HG02884 (cell line): Measurements from ENCODE around the gene TBC1D32.
A peak's percentile ranks its signal among the peaks of the same experiment; 100 is the strongest.
"Not testable (repeated sequence)": the region's sequence is repeated elsewhere in the genome, so short reads cannot be mapped to it uniquely, and the experiment has no call there.

ENCODE experiments used
- ATAC-seq: cut with Tn5 transposase; IDR thresholded peaks from one replicate; pipeline ENCODE4 v1.9.1; 2021; ENCODE audit warnings: mild to moderate bottlenecking, moderate library complexity; ENCODE audit not compliant: unreplicated experiment

TBC1D32 gene

GRCh38 chr6:121334299-121335086 is at the start of gene TBC1D32:
Gene TBC1D32 (minus strand): TSS chr6:121334480. CDS start chr6:121334430, 50 bp downstream.
- ATAC-seq, result peak; percentile 89

GRCh38 chr6:121383478-121383877 is 49.2 kb upstream of the TBC1D32 start:
- no peak for ATAC-seq

- ATAC-seq, result no peak
Measured at GRCh38 chr6:121382467-121383121, 48.3 kb upstream of the TBC1D32 start.

GRCh38 chr6:121376411-121376810 is 42.1 kb upstream of the TBC1D32 start:
- no peak for ATAC-seq

- ATAC-seq, result not testable (repeated sequence)
Measured at GRCh38 chr6:121374219-121374618, 39.9 kb upstream of the TBC1D32 start.

GRCh38 chr6:121365536-121366521 is 31.5 kb upstream of the TBC1D32 start:
- ATAC-seq, result no peak

- no peak for ATAC-seq
Measured at GRCh38 chr6:121356575-121356974, 22.3 kb upstream of the TBC1D32 start.

GRCh38 chr6:121354764-121355163 is 20.5 kb upstream of the TBC1D32 start:
- no peak for ATAC-seq

- ATAC-seq, result no peak
Measured at GRCh38 chr6:121352941-121353340, 18.7 kb upstream of the TBC1D32 start.

- no peak for ATAC-seq
Measured at GRCh38 chr6:121351916-121352315, 17.6 kb upstream of the TBC1D32 start.

- no peak for ATAC-seq
Measured at GRCh38 chr6:121349596-121349995, 15.3 kb upstream of the TBC1D32 start.

- ATAC-seq, result no peak
Measured at GRCh38 chr6:121347484-121347883, 13.2 kb upstream of the TBC1D32 start.

- ATAC-seq, result no peak
Measured at GRCh38 chr6:121344539-121344938, 10.3 kb upstream of the TBC1D32 start.

- no peak for ATAC-seq
Measured at GRCh38 chr6:121339639-121340226, 5.5 kb upstream of the TBC1D32 start.

- no peak for ATAC-seq
Measured at GRCh38 chr6:121338956-121339355, 4.7 kb upstream of the TBC1D32 start.

GRCh38 chr6:121338366-121338765 is 4.1 kb upstream of the TBC1D32 start:
- no peak for ATAC-seq

GRCh38 chr6:121335087-121336008 is 1.1 kb upstream of the TBC1D32 start:
- peak; percentile 5 for ATAC-seq

- not testable (repeated sequence) for ATAC-seq
Measured at GRCh38 chr6:121333694-121334093, 586 bp downstream of the TBC1D32 start.

GRCh38 chr6:121333196-121333595 is 1.1 kb downstream of the TBC1D32 start:
- ATAC-seq, result no peak

- no peak for ATAC-seq
Measured at GRCh38 chr6:121330516-121330915, 3.8 kb downstream of the TBC1D32 start.
